ENCODE data around the gene ZC3H7A.

DNA sequence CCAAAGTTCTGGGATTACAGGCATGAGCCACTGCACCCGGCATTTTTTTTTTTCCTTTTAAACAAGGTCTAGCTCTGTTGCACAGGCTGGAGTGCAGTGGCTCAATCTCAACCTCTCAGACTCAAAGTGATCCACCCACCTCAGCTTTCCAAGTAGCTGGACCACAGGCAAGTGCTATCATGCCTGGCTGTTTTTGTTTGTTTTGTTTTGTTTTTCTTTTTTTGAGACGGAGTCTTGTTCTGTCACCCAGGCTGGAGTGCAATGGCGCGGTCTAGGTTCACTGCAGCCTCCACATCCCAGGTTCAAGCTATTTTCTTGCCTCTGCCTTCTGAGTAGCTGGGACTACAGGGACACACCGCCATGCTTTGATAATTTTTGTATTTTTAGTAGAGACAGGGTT lies 19.1 kb upstream of the ZC3H7A start:
- no peak for TF ChIP-seq POLR2AphosphoS5 (IDR thresholded peaks at IDR 0.05; ENCODE audit: insufficient read depth in 1 of 2, low read depth in 1 of 2)
- TF ChIP-seq, protein P1, sequence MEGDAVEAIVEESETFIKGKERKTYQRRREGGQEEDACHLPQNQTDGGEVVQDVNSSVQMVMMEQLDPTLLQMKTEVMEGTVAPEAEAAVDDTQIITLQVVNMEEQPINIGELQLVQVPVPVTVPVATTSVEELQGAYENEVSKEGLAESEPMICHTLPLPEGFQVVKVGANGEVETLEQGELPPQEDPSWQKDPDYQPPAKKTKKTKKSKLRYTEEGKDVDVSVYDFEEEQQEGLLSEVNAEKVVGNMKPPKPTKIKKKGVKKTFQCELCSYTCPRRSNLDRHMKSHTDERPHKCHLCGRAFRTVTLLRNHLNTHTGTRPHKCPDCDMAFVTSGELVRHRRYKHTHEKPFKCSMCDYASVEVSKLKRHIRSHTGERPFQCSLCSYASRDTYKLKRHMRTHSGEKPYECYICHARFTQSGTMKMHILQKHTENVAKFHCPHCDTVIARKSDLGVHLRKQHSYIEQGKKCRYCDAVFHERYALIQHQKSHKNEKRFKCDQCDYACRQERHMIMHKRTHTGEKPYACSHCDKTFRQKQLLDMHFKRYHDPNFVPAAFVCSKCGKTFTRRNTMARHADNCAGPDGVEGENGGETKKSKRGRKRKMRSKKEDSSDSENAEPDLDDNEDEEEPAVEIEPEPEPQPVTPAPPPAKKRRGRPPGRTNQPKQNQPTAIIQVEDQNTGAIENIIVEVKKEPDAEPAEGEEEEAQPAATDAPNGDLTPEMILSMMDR (IDR thresholded peaks at IDR 0.05) = no peak
- no peak for TF ChIP-seq POLR2A (IDR thresholded peaks at IDR 0.05)

Measured in vagina (tissue), 2 donors.